22Rv1 (cell line): ENCODE data around the gene KMT2A.

Experiments used
- ZFX ChIP-seq: fragments of 450-650 bp; IDR thresholded peaks from 2 replicates; pipeline ENCODE4 v1.6.1; 2017; ENCODE audit warnings: antibody characterized with exemption, borderline replicate concordance
- TF ChIP-seq, protein P1 (sequence below): fragments of 450-650 bp; IDR thresholded peaks from 2 replicates; pipeline ENCODE4 v1.5.1; 2017; ENCODE audit warnings: mild to moderate bottlenecking

DNA sequence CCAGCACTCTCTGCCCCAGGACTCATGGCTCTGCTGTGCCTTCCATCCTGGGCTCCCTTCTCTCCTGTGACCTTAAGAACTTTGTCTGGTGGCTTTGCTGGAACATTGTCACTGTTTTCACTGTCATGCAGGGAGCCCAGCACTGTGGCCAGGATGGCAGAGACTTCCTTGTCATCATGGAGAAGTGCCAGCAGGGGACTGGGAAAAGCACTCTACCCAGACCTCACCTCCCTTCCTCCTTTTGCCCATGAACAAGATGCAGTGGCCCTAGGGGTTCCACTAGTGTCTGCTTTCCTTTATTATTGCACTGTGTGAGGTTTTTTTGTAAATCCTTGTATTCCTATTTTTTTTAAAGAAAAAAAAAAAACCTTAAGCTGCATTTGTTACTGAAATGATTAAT, 88.1 kb downstream of the KMT2A start:
- TF ChIP-seq, protein P1, sequence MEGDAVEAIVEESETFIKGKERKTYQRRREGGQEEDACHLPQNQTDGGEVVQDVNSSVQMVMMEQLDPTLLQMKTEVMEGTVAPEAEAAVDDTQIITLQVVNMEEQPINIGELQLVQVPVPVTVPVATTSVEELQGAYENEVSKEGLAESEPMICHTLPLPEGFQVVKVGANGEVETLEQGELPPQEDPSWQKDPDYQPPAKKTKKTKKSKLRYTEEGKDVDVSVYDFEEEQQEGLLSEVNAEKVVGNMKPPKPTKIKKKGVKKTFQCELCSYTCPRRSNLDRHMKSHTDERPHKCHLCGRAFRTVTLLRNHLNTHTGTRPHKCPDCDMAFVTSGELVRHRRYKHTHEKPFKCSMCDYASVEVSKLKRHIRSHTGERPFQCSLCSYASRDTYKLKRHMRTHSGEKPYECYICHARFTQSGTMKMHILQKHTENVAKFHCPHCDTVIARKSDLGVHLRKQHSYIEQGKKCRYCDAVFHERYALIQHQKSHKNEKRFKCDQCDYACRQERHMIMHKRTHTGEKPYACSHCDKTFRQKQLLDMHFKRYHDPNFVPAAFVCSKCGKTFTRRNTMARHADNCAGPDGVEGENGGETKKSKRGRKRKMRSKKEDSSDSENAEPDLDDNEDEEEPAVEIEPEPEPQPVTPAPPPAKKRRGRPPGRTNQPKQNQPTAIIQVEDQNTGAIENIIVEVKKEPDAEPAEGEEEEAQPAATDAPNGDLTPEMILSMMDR = no peak
- TF ChIP-seq ZFX = no peak
